Measurements from ENCODE around the gene DNMT1. TPM values are rescaled to one million over a fixed set of nuclear protein-coding genes. Genes with fewer than 3 reads are reported as not detected.

DNMT1 gene
- total and polyA plus RNA-seq, 3 donors from 2014 or later, result 96.5 to 145 (median 103) TPM

DNA sequence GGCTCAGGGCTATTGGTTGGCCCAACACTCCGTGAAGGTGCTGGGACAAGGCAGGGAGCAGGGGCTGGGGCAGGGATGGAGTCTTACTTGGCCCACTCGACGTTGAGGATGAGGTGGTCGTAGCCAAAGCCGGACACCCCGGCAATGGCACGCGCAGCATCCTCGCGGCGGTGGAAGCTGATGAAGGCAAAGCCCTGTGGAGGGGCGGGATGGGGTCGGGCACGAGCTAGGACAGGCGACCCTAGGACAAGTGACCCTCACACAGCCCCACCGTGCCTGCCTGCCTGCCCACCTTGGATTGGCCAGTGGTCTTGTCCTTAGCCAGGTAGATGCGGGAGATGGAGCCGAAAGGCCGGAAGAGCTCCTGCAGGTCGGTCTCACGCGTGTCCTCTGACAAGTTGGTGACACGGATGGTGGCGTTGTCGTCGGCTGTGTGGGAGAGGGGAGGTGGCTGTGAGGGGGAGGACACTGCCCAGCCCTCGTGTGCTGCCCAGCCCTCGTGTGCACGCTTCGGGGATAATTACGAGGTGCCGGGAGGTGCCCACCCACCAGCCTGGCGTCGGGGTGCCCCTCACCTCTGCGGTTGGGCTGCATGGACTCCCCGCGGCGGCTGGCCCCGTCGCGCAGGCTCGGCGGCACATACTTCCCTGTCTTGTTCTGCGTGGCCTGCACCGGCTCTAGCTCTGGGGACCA lies 79.2 kb downstream of the DNMT1 start:
- TF ChIP-seq, protein P1, sequence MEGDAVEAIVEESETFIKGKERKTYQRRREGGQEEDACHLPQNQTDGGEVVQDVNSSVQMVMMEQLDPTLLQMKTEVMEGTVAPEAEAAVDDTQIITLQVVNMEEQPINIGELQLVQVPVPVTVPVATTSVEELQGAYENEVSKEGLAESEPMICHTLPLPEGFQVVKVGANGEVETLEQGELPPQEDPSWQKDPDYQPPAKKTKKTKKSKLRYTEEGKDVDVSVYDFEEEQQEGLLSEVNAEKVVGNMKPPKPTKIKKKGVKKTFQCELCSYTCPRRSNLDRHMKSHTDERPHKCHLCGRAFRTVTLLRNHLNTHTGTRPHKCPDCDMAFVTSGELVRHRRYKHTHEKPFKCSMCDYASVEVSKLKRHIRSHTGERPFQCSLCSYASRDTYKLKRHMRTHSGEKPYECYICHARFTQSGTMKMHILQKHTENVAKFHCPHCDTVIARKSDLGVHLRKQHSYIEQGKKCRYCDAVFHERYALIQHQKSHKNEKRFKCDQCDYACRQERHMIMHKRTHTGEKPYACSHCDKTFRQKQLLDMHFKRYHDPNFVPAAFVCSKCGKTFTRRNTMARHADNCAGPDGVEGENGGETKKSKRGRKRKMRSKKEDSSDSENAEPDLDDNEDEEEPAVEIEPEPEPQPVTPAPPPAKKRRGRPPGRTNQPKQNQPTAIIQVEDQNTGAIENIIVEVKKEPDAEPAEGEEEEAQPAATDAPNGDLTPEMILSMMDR (IDR thresholded peaks at IDR 0.05), result no peak
- TF ChIP-seq POLR2A (IDR thresholded peaks at IDR 0.05), result no peak
- Histone ChIP-seq H3K36me3 (ENCODE audit: low read depth, missing control alignments) (no peaks in the 10 kb centered on the region), H3K4me3 (no peak overlapping the region), H3K27ac (no peak overlapping the region), H3K27me3 (no peaks in the 10 kb centered on the region), H3K4me1 (peaks cover 8% of the 10 kb centered on the region), H3K9me3 (no peaks in the 10 kb centered on the region)
- WGBS, 2 donors, result 83 to 87% methylated on average over 32 to 45 of the region's 45 CpGs
- DNase-seq, result no peak
- intact Hi-C loops (cut with DNase I; ENCODE audit: low total_unique reads), result loop anchor here (10.0 kb wide), 1 partner anchor 129 kb away; no protein-coding TSS in a partner anchor

DNA sequence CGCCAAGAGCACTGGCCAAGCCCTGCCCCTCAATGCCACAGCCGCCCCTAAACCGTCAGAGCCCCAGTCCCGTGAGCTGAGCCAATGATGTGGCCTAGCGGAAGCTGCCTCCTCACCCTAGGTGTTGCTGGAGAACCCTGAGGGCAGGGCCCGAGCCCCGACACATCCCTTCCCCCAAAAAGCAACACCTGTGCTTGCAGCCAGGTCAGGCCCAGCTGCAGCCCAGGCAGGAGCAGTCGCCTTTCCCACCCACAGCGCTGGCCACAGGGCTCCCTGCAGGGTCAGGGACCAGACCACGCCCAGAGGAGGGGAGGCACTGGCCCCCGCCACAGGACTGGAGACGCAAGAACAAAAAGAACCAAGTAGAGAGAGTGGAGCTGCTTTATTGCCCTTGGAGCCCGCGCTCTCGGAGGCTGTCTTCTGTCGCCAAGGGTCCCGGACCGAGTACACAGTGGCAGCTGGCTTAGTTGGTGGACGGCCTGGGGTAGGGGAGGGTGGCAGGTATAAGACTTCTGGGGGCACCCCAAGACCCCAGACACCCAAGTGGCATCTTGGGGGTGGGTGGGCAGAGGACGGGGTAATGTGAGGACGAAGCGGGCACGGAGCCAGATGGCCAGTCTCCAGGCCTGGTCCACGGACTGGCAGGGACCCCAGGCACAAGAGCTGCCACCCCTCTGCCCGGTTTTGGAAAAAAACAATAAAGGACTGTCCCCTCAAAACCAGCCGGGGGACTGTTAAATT lies 79.9 kb downstream of the DNMT1 start:
- Histone ChIP-seq H3K9me3 (no peaks in the 10 kb centered on the region), H3K27ac (no peak overlapping the region), H3K4me1 (peaks cover 8% of the 10 kb centered on the region), H3K27me3 (no peaks in the 10 kb centered on the region), H3K36me3 (ENCODE audit: low read depth, missing control alignments) (no peaks in the 10 kb centered on the region), H3K4me3 (no peak overlapping the region)
- 83 to 84% methylated on average over 15 to 26 of the region's 26 CpGs for WGBS, 2 donors
- intact Hi-C loops (cut with DNase I; ENCODE audit: low total_unique reads), result loop anchor here (10.0 kb wide), 1 partner anchor 130 kb away; no protein-coding TSS in a partner anchor
- DNase-seq, result no peak
- no peak for TF ChIP-seq POLR2A (IDR thresholded peaks at IDR 0.05)
- TF ChIP-seq, protein P1 (IDR thresholded peaks at IDR 0.05), result no peak

DNA sequence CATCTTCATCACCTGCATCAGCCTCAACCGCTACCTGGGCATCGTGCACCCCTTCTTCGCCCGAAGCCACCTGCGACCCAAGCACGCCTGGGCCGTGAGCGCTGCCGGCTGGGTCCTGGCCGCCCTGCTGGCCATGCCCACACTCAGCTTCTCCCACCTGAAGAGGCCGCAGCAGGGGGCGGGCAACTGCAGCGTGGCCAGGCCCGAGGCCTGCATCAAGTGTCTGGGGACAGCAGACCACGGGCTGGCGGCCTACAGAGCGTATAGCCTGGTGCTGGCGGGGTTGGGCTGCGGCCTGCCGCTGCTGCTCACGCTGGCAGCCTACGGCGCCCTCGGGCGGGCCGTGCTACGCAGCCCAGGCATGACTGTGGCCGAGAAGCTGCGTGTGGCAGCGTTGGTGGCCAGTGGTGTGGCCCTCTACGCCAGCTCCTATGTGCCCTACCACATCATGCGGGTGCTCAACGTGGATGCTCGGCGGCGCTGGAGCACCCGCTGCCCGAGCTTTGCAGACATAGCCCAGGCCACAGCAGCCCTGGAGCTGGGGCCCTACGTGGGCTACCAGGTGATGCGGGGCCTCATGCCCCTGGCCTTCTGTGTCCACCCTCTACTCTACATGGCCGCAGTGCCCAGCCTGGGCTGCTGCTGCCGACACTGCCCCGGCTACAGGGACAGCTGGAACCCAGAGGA lies 80.6 kb downstream of the DNMT1 start:
- intact Hi-C loops (cut with DNase I; ENCODE audit: low total_unique reads), result loop anchor here (10.0 kb wide), 1 partner anchor 131 kb away; no protein-coding TSS in a partner anchor
- 92 to 93% methylated on average over 8 to 34 of the region's 43 CpGs for WGBS, 2 donors
- H3K9me3 ChIP-seq, result no peaks in the 10 kb centered on the region
- H3K4me3 ChIP-seq, result no peak overlapping the region
- H3K36me3 ChIP-seq (ENCODE audit: low read depth, missing control alignments), result no peaks in the 10 kb centered on the region
- no peaks in the 10 kb centered on the region for H3K27me3 ChIP-seq
- DNase-seq, result no peak
- TF ChIP-seq, protein P1 (IDR thresholded peaks at IDR 0.05), result no peak
- TF ChIP-seq POLR2A (IDR thresholded peaks at IDR 0.05), result no peak
- peaks cover 7% of the 10 kb centered on the region for H3K4me1 ChIP-seq
- H3K27ac ChIP-seq, result no peak overlapping the region

DNA sequence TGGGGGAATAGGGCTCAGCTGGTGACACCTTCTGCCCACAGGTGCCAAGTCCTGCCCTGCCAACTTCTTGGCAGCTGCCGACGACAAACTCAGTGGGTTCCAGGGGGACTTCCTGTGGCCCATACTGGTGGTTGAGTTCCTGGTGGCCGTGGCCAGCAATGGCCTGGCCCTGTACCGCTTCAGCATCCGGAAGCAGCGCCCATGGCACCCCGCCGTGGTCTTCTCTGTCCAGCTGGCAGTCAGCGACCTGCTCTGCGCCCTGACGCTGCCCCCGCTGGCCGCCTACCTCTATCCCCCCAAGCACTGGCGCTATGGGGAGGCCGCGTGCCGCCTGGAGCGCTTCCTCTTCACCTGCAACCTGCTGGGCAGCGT lies 81.2 kb downstream of the DNMT1 start:
- Histone ChIP-seq H3K36me3 (ENCODE audit: low read depth, missing control alignments) (no peaks in the 10 kb centered on the region), H3K27ac (no peak overlapping the region), H3K9me3 (no peaks in the 10 kb centered on the region), H3K4me3 (no peak overlapping the region), H3K4me1 (peaks cover 2% of the 10 kb centered on the region), H3K27me3 (no peaks in the 10 kb centered on the region)
- WGBS, 2 donors, result 83 to 84% methylated on average over 11 to 18 of the region's 19 CpGs
- intact Hi-C loops (cut with DNase I; ENCODE audit: low total_unique reads), result loop anchor here (10.0 kb wide), 1 partner anchor 131 kb away; no protein-coding TSS in a partner anchor
- TF ChIP-seq POLR2A (IDR thresholded peaks at IDR 0.05), result no peak
- DNase-seq, result no peak

All from testis (tissue), 3 donors.